H1 (cell line): Measurements from ENCODE around the gene P3R3URF. TPM values are rescaled to one million over a fixed set of nuclear protein-coding genes. Genes with fewer than 3 reads are reported as not detected.

Experiments
- ATF2 ChIP-seq: IDR thresholded peaks from 2 replicates; pipeline ENCODE4 v1.6.1; 2012; ENCODE audit warnings: low read length, inconsistent platforms
- ATF3 ChIP-seq: IDR thresholded peaks from 2 replicates; pipeline ENCODE4 v1.6.1; 2011; ENCODE audit warnings: low read depth, mild to moderate bottlenecking, low read length; ENCODE audit not compliant: insufficient read depth
- CHD1 ChIP-seq: IDR thresholded peaks from 2 replicates; pipeline ENCODE4 v1.6.1; 2012; ENCODE audit warnings: low read depth, low read length, improper control_type of control experiment
- CTCF ChIP-seq, 3 experiments: IDR thresholded peaks; 1 replicate in 2 of 3; 2 replicates in 1 of 3; pipeline versions ENCODE4 v1.5.1 to v1.6.1; 2011; ENCODE audit warnings: low read length in 3 of 3, mild to moderate bottlenecking in 3 of 3, inconsistent platforms in 2 of 3, low read depth in 1 of 3, moderate library complexity in 1 of 3; ENCODE audit not compliant: insufficient read depth in 1 of 3; ENCODE audit errors: control extremely low read depth in 1 of 3
- EGR1 ChIP-seq: IDR thresholded peaks from 2 replicates; pipeline ENCODE4 v1.6.1; 2011; ENCODE audit warnings: low read depth, low read length, borderline replicate concordance
- EP300 ChIP-seq, 2 experiments: IDR thresholded peaks; 1 replicate in 1 of 2; 2 replicates in 1 of 2; pipeline ENCODE4 v1.6.1; 2011 to 2012; ENCODE audit warnings: low read depth in 2 of 2, low read length in 2 of 2, mild to moderate bottlenecking in 2 of 2, borderline replicate concordance in 1 of 2, inconsistent platforms in 1 of 2, moderate library complexity in 1 of 2
- FOSL1 ChIP-seq: IDR thresholded peaks from 2 replicates; pipeline ENCODE4 v1.6.1; 2011; ENCODE audit warnings: mild to moderate bottlenecking, low read depth, low read length, moderate library complexity; ENCODE audit not compliant: insufficient read depth
- GABPA ChIP-seq: IDR thresholded peaks from 2 replicates; pipeline ENCODE4 v1.6.1; 2011; ENCODE audit warnings: mild to moderate bottlenecking, low read length, moderate library complexity, borderline replicate concordance; ENCODE audit not compliant: insufficient read depth
- KDM5A ChIP-seq: fragments of 200-600 bp; IDR thresholded peaks from 2 replicates; pipeline ENCODE4 v1.7.1; 2012; ENCODE audit warnings: mild to moderate bottlenecking, low read length, inconsistent platforms, mixed read lengths
- POLR2AphosphoS5 ChIP-seq: IDR thresholded peaks from 2 replicates; pipeline ENCODE4 v1.6.1; 2011; ENCODE audit warnings: low read depth, low read length
- POU5F1 ChIP-seq: IDR thresholded peaks from 2 replicates; pipeline ENCODE4 v1.6.1; 2011; ENCODE audit warnings: low read depth, mild to moderate bottlenecking, low read length, moderate library complexity
- RBBP5 ChIP-seq: IDR thresholded peaks from 2 replicates; pipeline ENCODE4 v1.7.1; 2012; ENCODE audit warnings: low read depth, mild to moderate bottlenecking, inconsistent platforms, low read length, moderate library complexity, borderline replicate concordance
- SIRT6 ChIP-seq: IDR thresholded peaks from one replicate; pipeline ENCODE4 v1.7.1; 2012; ENCODE audit warnings: low read length, inconsistent platforms
- SP2 ChIP-seq: IDR thresholded peaks from 2 replicates; pipeline ENCODE4 v1.6.1; 2012; ENCODE audit warnings: mild to moderate bottlenecking, low read length, inconsistent platforms
- SUZ12 ChIP-seq: fragments of 200-600 bp; sonication (generic); IDR thresholded peaks from 2 replicates; pipeline ENCODE4 v1.6.1; 2012; ENCODE audit warnings: mild to moderate bottlenecking, inconsistent platforms, low read length, moderate library complexity, mixed read lengths
- TAF1 ChIP-seq: IDR thresholded peaks from 2 replicates; pipeline ENCODE4 v1.6.1; 2011; ENCODE audit warnings: mild to moderate bottlenecking, low read depth, low read length
- YY1 ChIP-seq: IDR thresholded peaks from 2 replicates; pipeline ENCODE4 v1.6.1; 2011; ENCODE audit warnings: low read depth, mild to moderate bottlenecking, low read length
- polyA plus RNA-seq, 7 experiments: library from polyadenylated mRNA; depleted of rRNA in 3 of 7; stranded (reverse) in 5 of 7; unstranded in 2 of 7; fragments of >200 nt in 5 of 7; fragments of 200-250 nt in 2 of 7; gene quantifications; 1 replicate in 5 of 7; 2 replicates in 1 of 7; 4 replicates in 1 of 7; pipeline versions ENCODE4 v1.2.1 to v1.2.3, GENCODE V29; 2011 to 2013; ENCODE audit warnings: missing spikeins in 2 of 7, mixed read lengths in 2 of 7
- total RNA-seq: library from RNA; stranded (reverse); fragmentation: NEBNext Ultra II Directional; extraction: Animal tissue kit (Norgen Biotek cat#: 25700); gene quantifications from 2 replicates; pipeline ENCODE4 v1.2.1, GENCODE V29; 2021

P3R3URF gene
- total and polyA plus RNA-seq, 2 of the 8 experiments (the other 6 are each of a cell fraction or from before 2014, with no cell fraction given), result not detected

GRCh38 chr1:46197964-46198811, 21.9 kb upstream of the P3R3URF start, which contains the start of gene POMGNT1 (continued):
- TF ChIP-seq CTCF (IDR thresholded peaks at IDR 0.05; ENCODE audit: control extremely low read depth in 1 of 3, insufficient read depth in 1 of 3, low read depth in 1 of 3, low read length in 3 of 3) (peak in 1 of 3 experiments; percentile 21; a peak in 2 of 4 replicates), ATF2 (no peak), KDM5A (no peak), EP300 (IDR thresholded peaks at IDR 0.05; ENCODE audit: borderline replicate concordance in 1 of 2, low read depth in 2 of 2, low read length in 2 of 2) (0 out of 3 replicates have a peak, but pooled peaks of 1 of the 2 experiments have one; percentile 25), ATF3 (no peak), GABPA (no peak), POLR2AphosphoS5 (no peak; the same call in 1 of the 2 replicates), TAF1 (peak; percentile 59), RBBP5 (no peak; the same call in 1 of the 2 replicates), SIRT6 (no peak), SP2 (no peak), EGR1 (no peak), YY1 (no peak), CHD1 (no peak), FOSL1 (no peak), SUZ12 (no peak), POU5F1 (no peak)
